Stimulated activated CD4-positive, alpha-beta T cell treated with anti-CD3 and anti-CD28 coated beads, Interleukin-1b, Interleukin-23, amount 100 ng/mL, for 24 hours (primary cell): Measurements from ENCODE around the gene CLEC2D.
"Not testable (repeated sequence)": the region's sequence is repeated elsewhere in the genome, so short reads cannot be mapped to it uniquely, and the experiment has no call there.

ENCODE experiments used
- DNase-seq, 4 experiments: peaks; one replicate each; pipeline ENCODE4 v3.0.0-alpha.2; 2020; ENCODE audit warnings: low read depth in 4 of 4, low spot score in 1 of 4

Gene CLEC2D

DNA sequence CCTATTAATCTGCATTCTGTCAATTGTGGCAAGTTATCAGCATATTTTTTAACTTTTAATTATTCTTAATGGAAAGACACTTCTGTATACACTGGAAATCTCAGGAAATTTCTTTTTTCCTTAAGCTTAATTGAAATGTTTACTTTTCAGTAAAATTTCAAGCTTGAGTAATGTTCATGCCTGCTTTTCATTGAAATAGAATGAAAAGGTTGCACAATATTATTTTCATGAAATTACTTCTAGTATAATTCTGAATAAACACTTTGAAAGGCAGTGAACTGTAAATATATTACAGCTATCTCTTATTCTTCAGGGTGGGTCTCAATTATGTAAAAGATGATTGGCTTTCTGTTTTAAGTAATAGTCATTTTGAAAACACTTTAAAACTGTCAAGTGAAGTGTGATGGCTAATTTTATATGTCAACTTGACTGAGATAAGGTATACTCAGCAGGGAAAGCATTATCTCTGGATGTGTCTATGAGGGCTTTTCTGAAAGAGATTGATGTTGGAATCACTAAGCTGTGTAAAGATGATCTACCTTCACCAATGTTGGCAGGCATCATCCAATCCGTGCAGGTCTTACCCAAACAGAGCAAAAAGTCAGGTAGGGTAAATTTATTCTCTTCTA is 29.9 kb downstream of the CLEC2D start:
- DNase-seq, result no peak

GRCh38 chr12:9699898-9700605 is 30.5 kb downstream of the CLEC2D start:
- DNase-seq, result no peak

DNA sequence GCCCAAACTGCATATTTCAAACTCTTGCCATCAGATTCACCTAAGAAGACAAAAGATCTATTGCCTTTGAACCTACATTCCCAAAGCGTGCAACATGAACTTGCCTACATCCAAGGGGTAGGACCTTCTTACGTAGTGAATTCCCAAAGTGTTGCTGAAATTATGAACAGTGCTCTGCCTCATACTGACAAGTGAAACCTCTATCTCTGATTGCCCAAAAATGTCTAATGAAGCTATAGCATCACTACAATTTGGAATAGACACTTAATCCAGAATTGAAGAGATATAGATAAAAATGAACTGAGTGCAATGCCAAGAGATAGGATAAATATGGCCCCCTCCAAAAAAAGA is 31.1 kb downstream of the CLEC2D start:
- DNase-seq, result no peak

- DNase-seq, result no peak
Measured at GRCh38 chr12:9701380-9702154, 32.1 kb downstream of the CLEC2D start.

GRCh38 chr12:9702255-9702654 is 32.7 kb downstream of the CLEC2D start:
- no peak for DNase-seq

DNA sequence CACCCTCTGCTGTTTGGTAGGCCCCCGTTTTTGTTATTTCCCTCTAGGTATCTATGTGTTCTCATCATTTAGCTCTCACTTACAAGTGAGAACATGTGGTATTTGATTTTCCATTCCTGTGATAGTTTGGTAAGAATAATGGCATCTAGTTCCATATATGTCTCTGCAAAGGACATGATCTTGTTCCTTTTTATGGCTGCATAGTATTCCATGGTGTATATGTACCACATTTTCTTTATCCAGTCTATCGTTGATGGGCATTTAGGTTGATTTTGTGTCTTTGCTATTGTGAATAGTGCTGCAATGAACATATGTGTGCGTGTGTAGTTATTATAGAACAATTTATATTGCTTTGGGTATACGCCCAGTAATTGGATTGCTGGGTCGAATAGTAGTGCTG is 35.0 kb downstream of the CLEC2D start:
- DNase-seq, result not testable (repeated sequence)

DNA sequence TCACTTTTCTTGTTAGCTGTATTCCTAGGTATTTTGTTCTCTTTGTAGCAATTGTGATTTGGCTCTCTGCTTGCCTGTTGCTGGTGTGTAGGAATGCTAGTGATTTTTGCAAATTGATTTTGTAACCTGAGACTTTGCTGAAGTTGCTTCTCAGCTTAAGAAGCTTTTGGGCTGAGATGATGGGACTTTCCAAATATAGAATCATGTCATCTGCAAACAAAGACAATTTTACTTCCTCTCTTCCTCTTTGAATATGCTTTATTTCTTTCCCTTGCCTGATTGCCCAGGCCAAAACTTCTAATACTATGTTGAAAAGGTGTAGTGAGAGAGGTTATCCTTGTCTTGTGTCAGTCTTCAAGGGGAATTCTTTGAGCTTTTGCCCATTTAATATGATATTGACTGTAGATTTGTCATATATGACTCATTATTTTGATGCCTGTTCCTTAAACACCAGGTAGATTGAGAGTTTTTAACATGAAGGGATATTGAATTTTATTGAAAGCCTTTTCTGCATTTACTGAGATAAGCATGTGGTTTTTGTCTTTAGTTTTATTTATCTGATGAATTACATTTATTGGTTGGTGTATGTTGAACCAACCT is 36.7 kb downstream of the CLEC2D start:
- no peak for DNase-seq

GRCh38 chr12:9707356-9707755 is 37.8 kb downstream of the CLEC2D start:
- no peak for DNase-seq

DNA sequence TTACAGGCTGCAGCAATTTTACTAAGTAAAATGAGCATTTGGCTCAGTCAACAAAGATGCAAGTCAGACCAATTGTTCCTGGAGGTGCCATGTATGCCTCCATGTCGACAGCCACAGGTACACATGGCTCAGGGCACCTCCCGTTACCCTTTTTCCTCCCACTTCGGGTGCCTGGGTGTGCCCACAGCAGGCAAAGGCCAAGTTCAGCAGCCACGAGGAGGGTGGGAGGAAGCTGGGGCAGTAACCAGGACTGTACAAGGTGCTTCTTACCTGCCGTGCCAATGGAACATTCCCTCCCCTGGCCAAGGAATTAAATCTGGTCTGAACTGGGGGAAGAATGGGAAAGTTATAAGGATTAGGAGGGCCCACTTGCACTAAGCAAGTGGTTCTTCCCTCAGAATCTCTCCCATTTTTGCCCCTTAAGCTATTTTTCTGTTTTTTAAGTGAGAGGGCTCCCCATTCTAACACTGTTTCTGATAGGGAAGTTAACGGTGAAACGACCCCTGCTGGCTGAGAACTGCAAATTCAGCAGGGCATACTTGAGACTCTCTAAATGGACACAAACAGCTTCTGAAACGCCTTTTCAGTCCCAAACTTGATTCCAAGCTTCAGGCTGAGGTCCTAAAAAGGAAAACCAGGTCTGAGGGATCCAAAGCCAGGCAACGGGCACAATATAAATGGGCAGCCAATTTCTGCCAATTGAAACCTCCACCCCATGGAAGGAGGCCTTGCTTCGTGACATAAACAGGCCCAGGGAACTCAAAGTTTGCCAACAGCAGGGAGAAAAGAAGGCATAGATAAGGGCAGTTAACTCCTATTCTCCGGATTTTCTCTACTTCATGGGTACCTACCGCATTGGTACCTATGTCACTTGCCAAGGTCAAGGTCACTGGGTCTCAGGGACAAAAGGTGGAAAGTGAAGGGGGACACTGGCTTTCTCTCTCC is 38.6 kb downstream of the CLEC2D start:
- peak in 2 of 4 experiments; percentile 36 to 42 for DNase-seq

DNA sequence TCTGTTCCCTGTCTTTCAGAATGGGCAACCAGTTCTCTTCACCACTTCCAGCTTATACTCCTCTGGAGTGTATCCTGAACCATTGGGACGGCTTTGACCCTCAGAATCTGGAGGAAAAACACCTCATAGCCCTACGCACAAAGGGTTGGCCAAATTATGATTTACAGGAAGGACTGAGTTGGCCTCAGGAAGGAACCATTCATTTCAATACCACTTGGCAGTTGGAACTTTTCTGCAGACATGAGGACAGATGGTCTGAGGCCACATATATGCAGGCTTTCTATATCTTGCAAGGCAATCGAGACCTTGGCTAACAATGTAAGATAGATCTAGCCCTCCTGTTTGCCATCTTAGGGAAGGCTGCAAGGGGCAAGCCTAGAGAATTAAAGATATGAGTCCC is 39.3 kb downstream of the CLEC2D start:
- DNase-seq, result no peak

DNA sequence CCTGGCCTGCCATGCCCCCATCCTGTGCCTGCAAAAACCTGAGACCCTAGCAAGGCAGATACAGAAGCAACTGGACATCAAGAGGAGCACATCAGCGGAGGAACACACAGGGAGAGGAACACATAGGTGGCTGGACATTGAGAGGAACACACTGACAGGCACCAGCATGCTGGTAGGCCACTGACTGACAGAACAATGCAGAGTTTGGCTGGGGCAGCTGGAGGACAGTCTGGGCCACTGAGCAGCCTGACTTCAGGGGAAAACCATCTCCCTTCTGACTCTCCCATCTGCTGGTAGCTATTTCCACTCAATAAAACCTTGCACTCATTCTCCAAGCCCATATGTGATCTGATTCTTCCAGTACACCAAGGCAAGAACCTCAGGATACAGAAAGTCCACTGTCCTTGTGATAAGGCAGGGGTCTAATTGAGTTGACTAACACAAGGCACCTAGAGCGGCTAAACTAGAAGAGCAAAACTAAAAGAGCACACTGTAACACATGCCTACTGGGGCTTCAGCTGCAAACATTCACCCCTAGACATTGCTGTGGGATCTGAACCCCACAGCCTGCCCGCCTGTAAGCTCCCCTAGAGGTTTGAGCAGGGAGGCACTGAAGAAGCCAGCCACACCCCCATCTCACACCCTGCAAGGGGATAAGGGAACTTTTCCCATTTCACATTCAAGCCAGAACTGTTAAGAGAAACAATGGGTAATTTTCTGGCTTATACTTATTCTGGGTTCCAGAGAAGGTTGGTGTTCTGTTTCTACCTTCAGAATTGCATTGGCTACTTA is 41.3 kb downstream of the CLEC2D start:
- no peak for DNase-seq

GRCh38 chr12:9711664-9712063 is 42.2 kb downstream of the CLEC2D start:
- DNase-seq, result no peak

DNA sequence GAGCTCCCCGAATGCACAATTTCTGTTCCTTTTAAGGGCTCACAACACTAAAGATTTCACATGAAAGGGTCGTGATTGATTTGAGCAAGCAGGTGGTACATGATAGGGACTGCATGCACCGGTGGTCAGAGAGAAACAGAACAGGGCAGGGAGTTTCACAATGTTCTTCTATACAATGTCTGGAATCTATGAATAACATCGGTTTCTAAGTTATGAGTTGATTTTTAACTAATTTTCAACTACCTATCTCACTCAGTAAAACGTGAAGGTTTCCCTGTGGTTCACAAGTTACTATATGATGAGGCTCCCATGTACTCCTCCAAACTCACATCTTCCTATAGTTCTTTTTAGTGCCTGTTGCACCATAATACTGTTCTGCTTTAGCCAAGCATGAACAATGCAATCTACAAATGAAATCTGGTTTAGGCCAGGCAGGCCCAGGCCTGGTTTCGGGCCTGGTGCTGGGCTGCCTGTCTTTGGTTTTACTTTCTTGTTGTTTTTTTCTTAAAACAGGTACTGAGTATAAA is 43.6 kb downstream of the CLEC2D start:
- DNase-seq, result not testable (repeated sequence)

GRCh38 chr12:9717070-9717925 is 47.8 kb downstream of the CLEC2D start:
- DNase-seq, result no peak

GRCh38 chr12:9718968-9719367 is 49.5 kb downstream of the CLEC2D start:
- no peak for DNase-seq

DNA sequence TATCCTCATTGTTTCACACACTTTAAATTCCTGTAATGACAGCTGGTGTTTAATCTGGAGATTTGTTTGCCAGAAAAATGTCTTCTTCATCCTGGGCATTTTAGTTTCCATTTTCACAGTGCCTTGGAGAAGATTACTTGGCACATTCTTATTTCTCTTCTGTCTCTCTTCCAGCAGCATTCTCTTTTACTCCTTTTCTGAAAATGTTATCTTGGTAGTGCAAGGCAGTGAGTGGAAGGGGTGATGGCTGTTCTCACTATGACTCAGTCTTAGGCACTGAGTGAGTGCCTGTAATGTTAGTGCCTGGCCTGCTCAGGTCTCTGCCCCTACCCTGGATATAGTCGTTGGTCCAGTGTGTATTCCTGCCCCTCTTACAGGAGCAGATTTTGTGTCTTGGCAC is 50.3 kb downstream of the CLEC2D start:
- DNase-seq, result no peak

GRCh38 chr12:9721394-9722092 is 52.0 kb downstream of the CLEC2D start:
- no peak for DNase-seq

DNA sequence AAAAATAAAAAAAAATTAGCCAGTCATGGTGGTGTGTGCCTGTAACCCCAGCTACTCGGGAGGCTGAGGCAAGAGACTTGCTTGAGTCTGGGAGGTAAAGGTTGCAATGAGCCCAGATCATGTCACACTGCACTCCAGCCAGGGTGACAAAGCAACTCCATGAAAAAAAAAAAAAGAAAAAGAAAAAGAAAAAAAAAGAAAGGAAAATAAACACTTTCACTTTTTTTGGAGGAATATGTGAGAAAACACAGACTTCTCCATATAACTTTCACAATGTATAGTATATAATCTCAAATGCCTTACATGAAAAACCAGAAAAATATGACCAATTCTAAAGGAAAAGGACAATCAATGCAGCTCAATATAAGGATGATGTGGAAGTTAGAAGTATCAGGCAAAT is 54.5 kb downstream of the CLEC2D start:
- no peak for DNase-seq
